Erythroblast (primary cell): Measurements from ENCODE around the gene LAMA4.

ENCODE experiments used
- DNase-seq, 2 experiments: peaks; one replicate each; lab custom pipeline; 2025; lab: John Stamatoyannopoulos, UW
- GATA1 ChIP-seq: IDR thresholded peaks from 2 replicates; pipeline ENCODE4 v1.6.1; 2011; ENCODE audit warnings: low read depth, mild to moderate bottlenecking, control low read depth, low read length, moderate library complexity
- POLR2A ChIP-seq: IDR thresholded peaks from 2 replicates; pipeline ENCODE4 v1.6.1; 2011; ENCODE audit warnings: mild to moderate bottlenecking, low read length

The LAMA4 gene

GRCh38 chr6:112241820-112242429, 12.4 kb downstream of the LAMA4 start:
- no peak for DNase-seq
- no peak for TF ChIP-seq GATA1
- no peak for TF ChIP-seq POLR2A

GRCh38 chr6:112237595-112237994, 16.8 kb downstream of the LAMA4 start:
- no peak for DNase-seq
- no peak for TF ChIP-seq GATA1
- no peak for TF ChIP-seq POLR2A

- TF ChIP-seq GATA1 (no peak), POLR2A (no peak)
- no peak for DNase-seq
Measured at GRCh38 chr6:112237066-112237465, 17.3 kb downstream of the LAMA4 start.

GRCh38 chr6:112235956-112236355, 18.4 kb downstream of the LAMA4 start:
- no peak for TF ChIP-seq GATA1
- no peak for TF ChIP-seq POLR2A
- no peak for DNase-seq

- DNase-seq: no peak
- TF ChIP-seq GATA1 (no peak), POLR2A (no peak)
Measured at GRCh38 chr6:112234601-112235000, 19.8 kb downstream of the LAMA4 start.

GRCh38 chr6:112233847-112234246, 20.5 kb downstream of the LAMA4 start:
- DNase-seq: no peak
- no peak for TF ChIP-seq POLR2A
- no peak for TF ChIP-seq GATA1

GRCh38 chr6:112232845-112233256, 21.5 kb downstream of the LAMA4 start:
- no peak for DNase-seq

GRCh38 chr6:112231594-112232060, 22.7 kb downstream of the LAMA4 start:
- DNase-seq: no peak
- TF ChIP-seq GATA1 (no peak), POLR2A (no peak)

More at GRCh38 chr6:112232845-112233256, 21.5 kb downstream of the LAMA4 start:
- TF ChIP-seq POLR2A: no peak
- TF ChIP-seq GATA1: no peak

- TF ChIP-seq GATA1 (no peak), POLR2A (no peak)
- no peak for DNase-seq
Measured at GRCh38 chr6:112231164-112231563, 23.2 kb downstream of the LAMA4 start.

- TF ChIP-seq POLR2A (no peak), GATA1 (no peak)
- DNase-seq: no peak
Measured at GRCh38 chr6:112228480-112229332, 25.7 kb downstream of the LAMA4 start.

GRCh38 chr6:112227992-112228391, 26.4 kb downstream of the LAMA4 start:
- TF ChIP-seq GATA1 (no peak), POLR2A (no peak)
- no peak for DNase-seq

GRCh38 chr6:112227411-112227810, 27.0 kb downstream of the LAMA4 start:
- no peak for TF ChIP-seq POLR2A
- no peak for TF ChIP-seq GATA1
- no peak for DNase-seq

GRCh38 chr6:112225691-112226090, 28.7 kb downstream of the LAMA4 start:
- no peak for TF ChIP-seq POLR2A
- no peak for TF ChIP-seq GATA1
- no peak for DNase-seq

GRCh38 chr6:112224088-112224487, 30.3 kb downstream of the LAMA4 start:
- no peak for DNase-seq
- TF ChIP-seq GATA1 (no peak), POLR2A (no peak)
